CD14-positive monocyte (primary cell): ENCODE results near the gene GSK3A. TPM values are rescaled to one million over a fixed set of nuclear protein-coding genes. Genes with fewer than 3 reads are reported as not detected.

ENCODE experiments used
- DNase-seq, 3 donors: peaks; one replicate each; pipeline ENCODE4 v3.0.0-alpha.2; 2011 to 2022
- H2AFZ ChIP-seq: 2 replicates; pipeline ENCODE4 v1.6.0; 2012; ENCODE audit warnings: mild to moderate bottlenecking, low read depth, low read length, inconsistent platforms; ENCODE audit not compliant: insufficient read depth, poor library complexity, severe bottlenecking
- H3K27ac ChIP-seq, 2 donors: 1 replicate in 1 of 2; 2 replicates in 1 of 2; pipeline ENCODE4 v1.5.1; 2012 to 2013; ENCODE audit warnings: low read length in 2 of 2, control low read depth in 1 of 2, inconsistent platforms in 1 of 2, low read depth in 1 of 2, mild to moderate bottlenecking in 1 of 2
- H3K27me3 ChIP-seq, 2 donors: one replicate each; pipeline versions ENCODE4 v1.6.0 to v1.6.1; 2011 to 2013; ENCODE audit warnings: low read length in 2 of 2; ENCODE audit not compliant: control insufficient read depth in 2 of 2, insufficient read depth in 2 of 2
- H3K36me3 ChIP-seq, 2 donors: replicated peaks in 1 of 2; 1 replicate in 1 of 2; 2 replicates in 1 of 2; pipeline versions ENCODE4 v1.5.1 to v1.6.1; 2012 to 2013; ENCODE audit warnings: low read length in 2 of 2, control low read depth in 1 of 2, inconsistent platforms in 1 of 2, mild to moderate bottlenecking in 1 of 2; ENCODE audit not compliant: insufficient read depth in 2 of 2, control insufficient read depth in 1 of 2
- H3K4me1 ChIP-seq, 2 donors: 1 replicate in 1 of 2; 2 replicates in 1 of 2; pipeline versions ENCODE4 v1.5.1 to v1.6.1; 2012 to 2013; ENCODE audit warnings: low read length in 2 of 2, control low read depth in 1 of 2, inconsistent platforms in 1 of 2, mild to moderate bottlenecking in 1 of 2, moderate library complexity in 1 of 2; ENCODE audit not compliant: insufficient read depth in 2 of 2, control insufficient read depth in 1 of 2
- H3K4me2 ChIP-seq: replicated peaks from 2 replicates; pipeline ENCODE3; 2012; ENCODE audit warnings: low read length, moderate library complexity, mild to moderate bottlenecking; ENCODE audit not compliant: poor library complexity, severe bottlenecking; ENCODE audit errors: extremely low read depth
- H3K4me3 ChIP-seq, 3 experiments: fragments of 200-600 bp in 1 of 3; sonication (generic) in 1 of 3; replicated peaks in 1 of 3; 1 replicate in 2 of 3; 2 replicates in 1 of 3; pipeline ENCODE4 v1.5.1; 2011 to 2013; ENCODE audit warnings: low read length in 3 of 3, mild to moderate bottlenecking in 3 of 3, control low read depth in 2 of 3, low read depth in 2 of 3, inconsistent platforms in 1 of 3, moderate library complexity in 1 of 3
- H3K79me2 ChIP-seq: 2 replicates; pipeline ENCODE4 v1.6.0; 2012; ENCODE audit warnings: mild to moderate bottlenecking, control low read depth, inconsistent platforms, low read length, moderate library complexity; ENCODE audit not compliant: insufficient read depth
- H3K9ac ChIP-seq: 2 replicates; pipeline ENCODE4 v1.6.0; 2017; ENCODE audit warnings: low read length, mild to moderate bottlenecking; ENCODE audit not compliant: insufficient read depth, poor library complexity, severe bottlenecking
- H3K9me3 ChIP-seq, 2 donors: replicated peaks in 1 of 2; 1 replicate in 1 of 2; 2 replicates in 1 of 2; pipeline versions ENCODE4 v1.5.1 to v1.6.1; 2012 to 2013; ENCODE audit warnings: low read length in 2 of 2, control low read depth in 1 of 2; ENCODE audit not compliant: control insufficient read depth in 1 of 2, insufficient read depth in 1 of 2
- H4K20me1 ChIP-seq: 2 replicates; pipeline ENCODE4 v1.6.0; 2012; ENCODE audit warnings: mild to moderate bottlenecking, low read length, control low read depth, moderate library complexity; ENCODE audit not compliant: insufficient read depth
- H3K27ac Mint-ChIP-seq, 7 donors: one replicate each; pipeline ENCODE4 v1.8.0; 2020; ENCODE audit warnings: mild to moderate bottlenecking in 7 of 7, mixed read lengths in 7 of 7, moderate library complexity in 6 of 7, inconsistent platforms in 2 of 7
- H3K27me3 Mint-ChIP-seq, 3 donors: one replicate each; pipeline ENCODE4 v1.8.0; 2021 to 2022; ENCODE audit warnings: low read depth in 3 of 3, mild to moderate bottlenecking in 3 of 3, mixed read lengths in 3 of 3, moderate library complexity in 3 of 3, inconsistent platforms in 1 of 3
- H3K36me3 Mint-ChIP-seq, 2 donors: one replicate each; pipeline ENCODE4 v1.8.0; 2020; ENCODE audit warnings: mixed read lengths in 2 of 2, inconsistent platforms in 1 of 2, mild to moderate bottlenecking in 1 of 2
- H3K4me1 Mint-ChIP-seq: one replicate; pipeline ENCODE4 v1.8.0; 2020; ENCODE audit warnings: mild to moderate bottlenecking, mixed read lengths
- H3K4me3 Mint-ChIP-seq, 2 donors: one replicate each; pipeline ENCODE4 v1.8.0; 2020; ENCODE audit warnings: mild to moderate bottlenecking in 2 of 2, mixed read lengths in 2 of 2, moderate library complexity in 1 of 2
- H3K9me3 Mint-ChIP-seq, 7 donors: one replicate each; pipeline ENCODE4 v1.8.0; 2020 to 2022; ENCODE audit warnings: mixed read lengths in 7 of 7, mild to moderate bottlenecking in 6 of 7, moderate library complexity in 6 of 7, inconsistent platforms in 2 of 7
- CTCF ChIP-seq: fragments of 200-600 bp; IDR thresholded peaks from one replicate; pipeline ENCODE4 v1.8.0; 2022; ENCODE audit warnings: antibody characterized with exemption, mild to moderate bottlenecking
- WGBS: methylation state at CpG from one replicate; pipeline ENCODE4 v1.1.5; 2013; ENCODE audit warnings: missing lambda C conversion rate; ENCODE audit not compliant: insufficient coverage; 5-methylcytosine and 5-hydroxymethylcytosine counted together
- intact Hi-C, 2 donors: fragments of 100-400 bp; cut with micrococcal nuclease; formaldehyde crosslinking; loops; one replicate each; pipeline versions ENCODE4 v1.15.0 to v1.15.1; 2023
- polyA plus RNA-seq, 3 donors: library from polyadenylated mRNA; depleted of rRNA in 1 of 3; unstranded in 2 of 3; stranded (reverse) in 1 of 3; fragments of 300-500 nt in 2 of 3; fragments of >200 nt in 1 of 3; fragmentation: Illumina TruSeq in 2 of 3; gene quantifications; 1 replicate in 2 of 3; 2 replicates in 1 of 3; pipeline ENCODE4 v1.2.3, GENCODE V29; 2012 to 2021

The GSK3A gene
- polyA plus RNA-seq, 3 donors: 12.3 to 47.2 (median 14.9) TPM

- WGBS: 86% methylated on average over 1 of the region's 3 CpGs
- H3K9ac ChIP-seq: no peak overlapping the region
- peak; percentile 64 to 88 (median 86) for DNase-seq
- H3K9me3 Mint-ChIP-seq: peaks cover 3 to 20% (median 12%) of the 10 kb centered on the region in 7 donors
- H3K27ac Mint-ChIP-seq: peak overlapping the region in 3 of 7 donors; percentile 0 to 85 (median 63)
- intact Hi-C loops: loop anchor here (1.0 to 10.0 kb wide), 2 partner anchors 9 to 93 kb away; no protein-coding TSS in a partner anchor
- H4K20me1 ChIP-seq: no peaks in the 10 kb centered on the region
- H3K27ac ChIP-seq: no peak overlapping the region
- H3K4me1 Mint-ChIP-seq: peaks cover 45% of the 10 kb centered on the region
- peaks cover 24 to 36% of the 10 kb centered on the region in 2 donors for H3K4me1 ChIP-seq
- H3K4me3 ChIP-seq: no peak overlapping the region
- H3K36me3 Mint-ChIP-seq: peaks cover 13% of the 10 kb centered on the region in 2 donors
- H3K36me3 ChIP-seq: no peaks in the 10 kb centered on the region
- H3K27me3 ChIP-seq: no peaks in the 10 kb centered on the region
- peak overlapping the region in 1 of 2 donors; percentile 17 for H3K4me3 Mint-ChIP-seq
- H3K79me2 ChIP-seq: no peaks in the 10 kb centered on the region
- no peak for TF ChIP-seq CTCF
- H3K27me3 Mint-ChIP-seq: peaks cover 3 to 7% (median 4%) of the 10 kb centered on the region in 3 donors
- H3K9me3 ChIP-seq: peaks cover 0 to 7% of the 10 kb centered on the region in 2 donors
- no peak overlapping the region for H2AFZ ChIP-seq
- H3K4me2 ChIP-seq: no peak overlapping the region
Observed at GRCh38 chr19:42191855-42192254, 50.5 kb downstream of the GSK3A start.

GRCh38 chr19:42191330-42191729, 51.1 kb downstream of the GSK3A start:
- Histone ChIP-seq H4K20me1 (no peaks in the 10 kb centered on the region), H3K9ac (no peak overlapping the region), H3K27ac (no peak overlapping the region), H2AFZ (no peak overlapping the region), H3K4me3 (no peak overlapping the region), H3K27me3 (no peaks in the 10 kb centered on the region), H3K79me2 (no peaks in the 10 kb centered on the region), H3K36me3 (no peaks in the 10 kb centered on the region), H3K4me1 (peaks cover 23 to 36% of the 10 kb centered on the region in 2 donors), H3K9me3 (peaks cover 0 to 7% of the 10 kb centered on the region in 2 donors), H3K4me2 (no peak overlapping the region)
- Mint-ChIP-seq H3K36me3 (peaks cover 8 to 9% of the 10 kb centered on the region in 2 donors), H3K27me3 (peaks cover 3 to 7% (median 4%) of the 10 kb centered on the region in 3 donors), H3K9me3 (peaks cover 3 to 20% (median 11%) of the 10 kb centered on the region in 7 donors), H3K27ac (peak overlapping the region in 3 of 7 donors; percentile 26 to 60 (median 30)), H3K4me3 (no peak overlapping the region), H3K4me1 (peaks cover 45% of the 10 kb centered on the region)
- DNase-seq: no peak
- intact Hi-C loops: loop anchor here in 1 of 2 donors (10.0 kb wide), 1 partner anchor 93 kb away; no protein-coding TSS in a partner anchor
- WGBS: 89% methylated on average over 1 of the region's 1 CpG
- no peak for TF ChIP-seq CTCF
